NCI-H187 (cell line): ENCODE data around the gene EPHA10.

Experiments
- DNase-seq, 2 experiments: peaks; one replicate each; lab custom pipeline; 2025; lab: John Stamatoyannopoulos, UW

Gene EPHA10

GRCh38 chr1:37673920-37674319, 91.0 kb downstream of the EPHA10 start:
- DNase-seq = no peak

GRCh38 chr1:37672136-37672870, 92.6 kb downstream of the EPHA10 start:
- no peak for DNase-seq

DNA sequence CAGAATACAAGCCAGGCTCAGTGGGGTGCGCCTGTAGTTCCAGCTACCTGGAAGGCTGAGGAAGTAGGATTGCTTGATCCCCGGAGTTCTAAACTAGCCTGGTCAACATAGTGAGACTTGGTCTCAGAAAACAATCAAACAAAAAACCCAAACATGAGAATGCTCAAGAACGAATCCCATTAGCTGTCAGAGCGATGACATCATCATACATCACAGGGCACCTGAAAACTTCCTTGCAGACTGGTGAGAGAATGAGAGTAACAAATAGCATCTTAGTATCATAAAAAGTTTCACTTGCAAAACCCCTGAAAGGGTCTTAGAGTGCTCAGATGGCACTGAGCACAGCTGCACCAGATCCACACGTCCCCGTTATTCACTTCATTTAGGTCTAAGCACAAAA, 93.7 kb downstream of the EPHA10 start:
- no peak for DNase-seq

GRCh38 chr1:37670133-37670532, 94.8 kb downstream of the EPHA10 start:
- DNase-seq = no peak

- DNase-seq = no peak
These were observed 97.8 kb downstream of the EPHA10 start for GRCh38 chr1:37667023-37667671.

- no peak for DNase-seq
These were observed 98.6 kb downstream of the EPHA10 start for GRCh38 chr1:37666241-37666867.
